AG04449 (cell line): ENCODE measurements around the gene GRID1.

Experiments used
- CTCF ChIA-PET: fragments of 350-600 bp; formaldehyde crosslinking; extraction: SDS; loops from one replicate; lab custom pipeline; 2021; ENCODE audit warnings: antibody characterized with exemption; lab: Yijun Ruan, JAX
- POLR2A ChIA-PET: fragments of 400-600, 350-600 bp; formaldehyde crosslinking; extraction: SDS; loops from one replicate; lab custom pipeline; 2020; ENCODE audit warnings: antibody characterized with exemption, inconsistent platforms; lab: Yijun Ruan, JAX
- DNase-seq: peaks from one replicate; pipeline ENCODE4 v3.0.0-alpha.2; 2010; ENCODE audit warnings: low read depth, low spot score
- H3K4me3 ChIP-seq: 2 replicates; pipeline ENCODE4 v1.5.1; 2011; ENCODE audit warnings: low read depth, mild to moderate bottlenecking, control low read depth, low read length
- CTCF ChIP-seq: IDR thresholded peaks from one replicate; pipeline ENCODE4 v1.5.1; 2011; ENCODE audit warnings: mild to moderate bottlenecking, moderate library complexity, low read length, control low read depth, inconsistent platforms; ENCODE audit not compliant: insufficient read depth; ENCODE audit errors: missing control alignments

Gene GRID1

GRCh38 chr10:86366033-86366901, at the start of gene GRID1:
TSS of gene GRID1 (minus strand) at chr10:86366795.
- ChIA-PET CTCF (no interaction called here), POLR2A (no interaction called here)
- no peak for DNase-seq
- TF ChIP-seq CTCF, result no peak
- peak within 1 kb of the TSS; percentile 29; the same call in 1 of the 2 replicates for H3K4me3 ChIP-seq

- DNase-seq, result no peak
- no peak for TF ChIP-seq CTCF
- CTCF ChIA-PET, result no interaction called here
- POLR2A ChIA-PET, result no interaction called here
- H3K4me3 ChIP-seq, result no peak overlapping the region
Observed at GRCh38 chr10:86415583-86415982, 49.0 kb upstream of the GRID1 start.

- no peak for DNase-seq
- H3K4me3 ChIP-seq, result no peak overlapping the region
- TF ChIP-seq CTCF, result no peak
- POLR2A ChIA-PET, result no interaction called here
- CTCF ChIA-PET, result no interaction called here
Observed at GRCh38 chr10:86415116-86415515, 48.5 kb upstream of the GRID1 start.

- no peak for TF ChIP-seq CTCF
- DNase-seq, result no peak
- ChIA-PET CTCF (no interaction called here), POLR2A (no interaction called here)
- no peak overlapping the region for H3K4me3 ChIP-seq
Observed at GRCh38 chr10:86413046-86413728, 46.6 kb upstream of the GRID1 start.

- CTCF ChIA-PET, result interaction anchor here (0.6 to 2.5 kb wide), 4 partner anchors 11 to 173 kb away, joined by 3 to 24 read pairs (median 6); no protein-coding TSS in a partner anchor
- POLR2A ChIA-PET, result interaction anchor here (0.6 to 2.3 kb wide), 4 partner anchors 11 to 497 kb away, joined by 3 to 15 read pairs (median 3); no protein-coding TSS in a partner anchor
- no peak for DNase-seq
- no peak for TF ChIP-seq CTCF
- H3K4me3 ChIP-seq, result no peak overlapping the region; the same call in 1 of the 2 replicates
Observed at GRCh38 chr10:86411852-86412560, 45.4 kb upstream of the GRID1 start.
